ENCODE results near the gene SPACA9. TPM values are rescaled to one million over a fixed set of nuclear protein-coding genes. Genes with fewer than 3 reads are reported as not detected.
A peak's percentile ranks its signal among the peaks of the same experiment; 100 is the strongest.

SPACA9 gene
- 1.9 TPM for total RNA-seq
- 1 to 10 TPM; 1.7 to 4.0 (median 2.8) TPM for polyA plus RNA-seq (ENCODE audit: insufficient read depth in 1 of 8, insufficient read length in 8 of 8, low replicate concordance in 1 of 8)
- long read RNA-seq, donor 1: 0 reads
- long read RNA-seq, donor 2: 0 reads
- long read RNA-seq, donor 3: 0 reads
- long read RNA-seq, donor 4: 0 reads
- long read RNA-seq, donor 5, partial matches to known transcripts: 0 of 2 reads
- long read RNA-seq, donor 5, other reads (novel, unspliced or antisense): 0 of 2 reads
- long read RNA-seq, donor 6: 0 reads
- long read RNA-seq, donor 7, partial matches to known transcripts: 0 of 1 reads
- long read RNA-seq, donor 7, other reads (novel, unspliced or antisense): 0 of 1 reads
- long read RNA-seq, donor 8, partial matches to known transcripts: 0 of 1 reads
- long read RNA-seq, donor 8, other reads (novel, unspliced or antisense): 0 of 1 reads
- long read RNA-seq, donor 9, partial matches to known transcripts: 0 of 1 reads
- long read RNA-seq, donor 9, other reads (novel, unspliced or antisense): 0 of 1 reads
- long read RNA-seq, donor 10: 0 reads
- long read RNA-seq, donor 11: 0 reads

- peak within 1 kb of the TSS; percentile 89 for H3K27ac ChIP-seq (ENCODE audit: low read length)
- peak; percentile 82 for DNase-seq
- H3K4me1 ChIP-seq (ENCODE audit: control insufficient read depth, insufficient read depth, low read length): peaks cover 12% of the 10 kb centered on the region
- H3K4me3 ChIP-seq (ENCODE audit: low read length): peak within 1 kb of the TSS; percentile 86
- no peaks in the 10 kb centered on the region for H3K36me3 ChIP-seq (ENCODE audit: control insufficient read depth, insufficient read depth, low read length)
- no peaks in the 10 kb centered on the region for H3K9me3 ChIP-seq (replicated peaks; ENCODE audit: control insufficient read depth, low read depth, low read length)
- H3K27me3 ChIP-seq (ENCODE audit: control insufficient read depth, insufficient read depth, low read length): no peaks in the 10 kb centered on the region
- WGBS (ENCODE audit: insufficient coverage): 3% methylated on average over 26 of the region's 42 CpGs
Observed at GRCh38 chr9:132878695-132879456, at the start of gene SPACA9. SPACA9 (plus strand) TSS chr9:132878898; CDS start chr9:132883948, 5,050 bp downstream.

DNA sequence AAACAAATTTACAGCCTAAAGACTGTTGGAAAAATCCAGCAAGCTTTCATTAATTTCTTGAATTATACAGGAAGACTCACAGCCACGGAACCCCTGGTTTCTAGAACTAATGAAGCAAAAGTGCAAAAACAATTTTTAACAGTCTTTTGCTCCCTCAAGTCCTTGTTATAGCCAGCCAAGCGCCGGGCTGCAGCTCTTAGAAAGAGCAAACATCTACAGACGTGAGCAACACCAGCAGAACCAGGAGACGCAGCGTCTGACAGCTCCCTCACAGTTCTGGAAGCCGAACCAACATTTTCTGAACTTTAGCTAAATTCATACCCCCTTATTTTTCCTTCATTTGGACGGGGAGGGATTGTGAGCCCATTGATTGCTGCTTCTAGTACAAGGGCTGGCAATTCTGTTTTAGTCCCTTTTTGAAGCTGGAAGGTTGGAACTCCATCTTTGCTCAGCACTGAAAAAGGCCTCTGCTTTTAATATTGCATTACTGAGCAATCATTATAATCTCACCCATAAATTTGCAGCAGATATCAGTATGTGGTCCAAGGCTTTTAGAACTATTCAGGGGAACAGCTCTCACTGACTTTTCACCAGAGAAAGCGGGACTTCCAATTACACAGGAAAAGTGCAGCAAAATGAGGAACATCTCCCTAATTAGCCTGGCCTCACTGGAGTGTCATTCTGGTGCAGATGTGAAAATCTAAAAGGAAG, 46.4 kb upstream of the SPACA9 start:
- Histone ChIP-seq H3K4me1 (ENCODE audit: control insufficient read depth, insufficient read depth, low read length) (peaks cover 9% of the 10 kb centered on the region), H3K9me3 (replicated peaks; ENCODE audit: control insufficient read depth, low read depth, low read length) (no peaks in the 10 kb centered on the region), H3K27me3 (ENCODE audit: control insufficient read depth, insufficient read depth, low read length) (peaks cover 9% of the 10 kb centered on the region), H3K27ac (ENCODE audit: low read length) (no peak overlapping the region), H3K36me3 (ENCODE audit: control insufficient read depth, insufficient read depth, low read length) (no peaks in the 10 kb centered on the region), H3K4me3 (ENCODE audit: low read length) (no peak overlapping the region)
- DNase-seq: no peak
- WGBS (ENCODE audit: insufficient coverage): 68% methylated on average over 4 of the region's 9 CpGs

GRCh38 chr9:132833550-132834121, 45.1 kb upstream of the SPACA9 start:
- Histone ChIP-seq H3K27ac (ENCODE audit: low read length) (no peak overlapping the region), H3K27me3 (ENCODE audit: control insufficient read depth, insufficient read depth, low read length) (peaks cover 9% of the 10 kb centered on the region), H3K9me3 (replicated peaks; ENCODE audit: control insufficient read depth, low read depth, low read length) (no peaks in the 10 kb centered on the region), H3K4me1 (ENCODE audit: control insufficient read depth, insufficient read depth, low read length) (peaks cover 9% of the 10 kb centered on the region), H3K36me3 (ENCODE audit: control insufficient read depth, insufficient read depth, low read length) (no peaks in the 10 kb centered on the region), H3K4me3 (ENCODE audit: low read length) (no peak overlapping the region)
- peak; percentile 29 for DNase-seq
- 34% methylated on average over 20 of the region's 24 CpGs for WGBS (ENCODE audit: insufficient coverage)

GRCh38 chr9:132834343-132834742, 44.4 kb upstream of the SPACA9 start:
- no peak overlapping the region for H3K27ac ChIP-seq (ENCODE audit: low read length)
- H3K27me3 ChIP-seq (ENCODE audit: control insufficient read depth, insufficient read depth, low read length): peaks cover 9% of the 10 kb centered on the region
- no peaks in the 10 kb centered on the region for H3K9me3 ChIP-seq (replicated peaks; ENCODE audit: control insufficient read depth, low read depth, low read length)
- 88% methylated on average over 6 of the region's 7 CpGs for WGBS (ENCODE audit: insufficient coverage)
- H3K36me3 ChIP-seq (ENCODE audit: control insufficient read depth, insufficient read depth, low read length): no peaks in the 10 kb centered on the region
- peaks cover 9% of the 10 kb centered on the region for H3K4me1 ChIP-seq (ENCODE audit: control insufficient read depth, insufficient read depth, low read length)
- H3K4me3 ChIP-seq (ENCODE audit: low read length): no peak overlapping the region
- DNase-seq: no peak

- Histone ChIP-seq H3K36me3 (ENCODE audit: control insufficient read depth, insufficient read depth, low read length) (no peaks in the 10 kb centered on the region), H3K27me3 (ENCODE audit: control insufficient read depth, insufficient read depth, low read length) (peaks cover 8% of the 10 kb centered on the region), H3K27ac (ENCODE audit: low read length) (no peak overlapping the region), H3K4me1 (ENCODE audit: control insufficient read depth, insufficient read depth, low read length) (peaks cover 9% of the 10 kb centered on the region), H3K4me3 (ENCODE audit: low read length) (no peak overlapping the region), H3K9me3 (replicated peaks; ENCODE audit: control insufficient read depth, low read depth, low read length) (no peaks in the 10 kb centered on the region)
- no peak for DNase-seq
- WGBS (ENCODE audit: insufficient coverage): 72% methylated on average over 12 of the region's 16 CpGs
Observed at GRCh38 chr9:132837501-132838286, 41.0 kb upstream of the SPACA9 start.

DNA sequence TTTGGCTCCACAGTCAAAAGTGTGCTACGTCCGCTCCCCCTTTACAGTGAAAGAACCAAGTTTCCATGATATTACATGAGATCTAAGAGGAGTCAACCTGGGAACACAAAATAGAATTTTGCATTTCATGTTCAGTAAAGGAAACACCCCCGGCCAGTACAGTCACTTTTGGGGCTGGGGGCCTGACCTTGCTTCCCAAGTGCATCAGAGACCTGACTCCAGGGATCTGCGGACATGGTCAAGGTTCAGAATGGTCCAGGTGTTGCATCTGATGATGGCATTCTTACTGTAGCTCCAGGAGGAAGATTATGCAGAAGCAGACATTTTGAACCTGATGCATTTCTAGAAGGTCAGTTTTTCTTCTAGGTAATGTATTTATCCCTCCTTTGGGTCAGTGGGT, 40.4 kb upstream of the SPACA9 start:
- Histone ChIP-seq H3K27me3 (ENCODE audit: control insufficient read depth, insufficient read depth, low read length) (peaks cover 4% of the 10 kb centered on the region), H3K4me3 (ENCODE audit: low read length) (no peak overlapping the region), H3K4me1 (ENCODE audit: control insufficient read depth, insufficient read depth, low read length) (peaks cover 6% of the 10 kb centered on the region), H3K9me3 (replicated peaks; ENCODE audit: control insufficient read depth, low read depth, low read length) (no peaks in the 10 kb centered on the region), H3K36me3 (ENCODE audit: control insufficient read depth, insufficient read depth, low read length) (no peaks in the 10 kb centered on the region), H3K27ac (ENCODE audit: low read length) (no peak overlapping the region)
- 74% methylated on average over 2 of the region's 4 CpGs for WGBS (ENCODE audit: insufficient coverage)
- no peak for DNase-seq

- DNase-seq: no peak
- peaks cover 2% of the 10 kb centered on the region for H3K27me3 ChIP-seq (ENCODE audit: control insufficient read depth, insufficient read depth, low read length)
- no peaks in the 10 kb centered on the region for H3K36me3 ChIP-seq (ENCODE audit: control insufficient read depth, insufficient read depth, low read length)
- no peak overlapping the region for H3K4me3 ChIP-seq (ENCODE audit: low read length)
- H3K4me1 ChIP-seq (ENCODE audit: control insufficient read depth, insufficient read depth, low read length): no peaks in the 10 kb centered on the region
- 58% methylated on average over 13 of the region's 13 CpGs for WGBS (ENCODE audit: insufficient coverage)
- H3K9me3 ChIP-seq (replicated peaks; ENCODE audit: control insufficient read depth, low read depth, low read length): no peaks in the 10 kb centered on the region
- H3K27ac ChIP-seq (ENCODE audit: low read length): no peak overlapping the region
Observed at GRCh38 chr9:132840980-132841379, 37.7 kb upstream of the SPACA9 start.

GRCh38 chr9:132842124-132843044, 36.3 kb upstream of the SPACA9 start:
- no peaks in the 10 kb centered on the region for H3K36me3 ChIP-seq (ENCODE audit: control insufficient read depth, insufficient read depth, low read length)
- WGBS (ENCODE audit: insufficient coverage): 58% methylated on average over 2 of the region's 5 CpGs
- no peak overlapping the region for H3K4me3 ChIP-seq (ENCODE audit: low read length)
- no peaks in the 10 kb centered on the region for H3K4me1 ChIP-seq (ENCODE audit: control insufficient read depth, insufficient read depth, low read length)
- peaks cover 2% of the 10 kb centered on the region for H3K27me3 ChIP-seq (ENCODE audit: control insufficient read depth, insufficient read depth, low read length)
- no peaks in the 10 kb centered on the region for H3K9me3 ChIP-seq (replicated peaks; ENCODE audit: control insufficient read depth, low read depth, low read length)
- no peak overlapping the region for H3K27ac ChIP-seq (ENCODE audit: low read length)
- no peak for DNase-seq
